SKM-1 (cell line): ENCODE measurements around the gene SEZ6L.

Experiments used
- DNase-seq: peaks from one replicate; lab custom pipeline; 2025; ENCODE audit not compliant: unreplicated experiment; lab: John Stamatoyannopoulos, UW

The SEZ6L gene

DNA sequence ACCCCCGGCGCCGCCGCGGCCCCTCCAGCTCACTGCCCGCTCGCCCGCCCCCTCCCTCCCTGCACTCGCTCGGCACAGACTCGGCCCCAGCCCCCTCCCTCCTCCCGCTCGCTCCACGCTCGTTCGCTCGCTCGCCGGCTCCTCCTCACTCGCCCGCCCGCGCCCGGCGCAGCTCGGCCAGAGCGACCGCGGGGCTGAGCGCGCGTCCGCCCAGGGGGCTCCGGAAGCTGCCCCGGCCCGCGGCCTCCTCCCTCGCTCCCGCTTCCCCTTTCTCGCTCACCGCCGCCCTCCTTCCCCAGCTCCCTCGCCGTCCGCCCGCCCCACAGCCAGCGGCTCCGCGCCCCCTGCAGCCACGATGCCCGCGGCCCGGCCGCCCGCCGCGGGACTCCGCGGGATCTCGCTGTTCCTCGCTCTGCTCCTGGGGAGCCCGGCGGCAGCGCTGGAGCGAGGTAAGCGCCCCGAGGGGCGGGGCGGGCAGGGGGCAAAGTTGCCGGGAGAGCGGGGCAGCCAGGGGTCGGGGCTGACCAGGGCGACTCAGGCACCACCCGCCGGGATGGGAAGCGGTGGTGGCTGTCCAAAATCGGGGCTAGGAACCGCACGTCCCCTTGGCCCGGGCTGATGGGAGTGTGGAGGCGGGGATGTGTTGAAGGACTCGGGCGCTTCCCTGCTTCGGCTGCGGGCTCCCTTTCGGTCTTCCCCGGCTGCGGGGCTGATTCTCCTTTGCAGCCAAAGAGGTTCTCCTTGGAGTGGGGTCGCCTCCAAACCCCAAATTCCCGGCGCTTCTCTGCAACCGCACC is at the start of gene SEZ6L:
Gene SEZ6L (plus strand): TSS at position 148 of the 797 bp plus-strand sequence. CDS start 208 bp downstream, at position 356.
- DNase-seq, result peak; percentile 45

DNA sequence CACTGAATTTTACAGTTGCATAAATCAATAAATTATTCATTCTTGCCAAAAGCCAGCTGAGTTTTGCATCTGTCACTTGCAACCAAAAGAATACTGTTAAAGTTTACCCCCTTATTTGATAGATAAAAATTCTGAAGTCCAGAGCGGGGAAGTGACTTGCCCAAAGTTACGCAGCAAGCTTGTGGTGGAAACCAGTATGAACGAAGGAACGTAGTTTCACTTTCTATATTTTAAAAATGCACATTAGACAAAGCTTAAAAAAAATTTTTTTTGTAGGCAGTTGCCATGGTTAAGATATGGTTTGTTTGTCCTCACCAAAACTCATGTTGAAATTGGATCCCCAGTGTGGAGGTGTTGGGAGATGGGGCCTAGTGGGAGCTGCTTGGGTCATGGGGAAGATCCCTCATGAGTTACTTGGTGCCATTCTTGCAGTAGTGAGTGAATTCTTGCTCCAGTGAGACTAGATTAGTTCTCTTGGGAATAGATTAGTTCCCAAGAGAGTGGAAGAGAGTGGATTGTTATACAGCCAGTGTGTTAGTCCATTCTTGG is 46.3 kb upstream of the SEZ6L start:
- no peak for DNase-seq

DNA sequence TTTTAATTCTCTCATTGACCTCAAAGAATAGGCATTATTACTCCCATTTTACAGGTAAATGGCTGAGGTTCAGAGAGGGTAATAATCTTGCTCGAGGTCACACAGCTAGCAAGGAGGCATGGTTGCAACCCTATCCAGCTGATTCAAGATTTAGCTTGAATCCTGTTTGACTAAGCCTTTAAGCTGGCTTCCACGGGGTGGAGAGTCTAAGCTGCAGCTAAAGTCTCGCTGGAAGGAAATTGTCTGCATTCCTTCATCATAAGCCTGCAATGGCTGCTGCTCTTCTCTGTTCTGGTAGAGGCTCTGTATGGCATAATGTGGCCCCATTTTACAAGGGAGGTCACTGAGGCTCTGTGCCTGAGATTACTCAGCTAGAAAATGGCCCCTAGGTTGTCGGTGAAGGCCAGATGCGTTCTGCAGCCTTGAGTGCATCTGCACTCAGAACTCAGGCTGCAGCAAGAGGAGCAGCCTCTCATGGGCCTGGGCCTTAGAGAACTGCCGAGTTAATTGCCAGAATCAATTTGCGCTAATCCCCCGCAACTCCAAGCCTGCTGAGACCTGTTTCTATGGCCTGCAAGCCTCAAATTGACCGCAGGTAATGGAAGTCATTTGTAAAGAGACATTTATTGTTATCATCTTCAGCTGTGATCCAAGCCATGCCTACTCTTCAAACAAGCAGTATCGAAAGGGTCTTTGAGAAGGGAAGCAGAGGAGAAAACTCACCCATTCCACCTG is 44.1 kb upstream of the SEZ6L start:
- DNase-seq, result no peak

DNA sequence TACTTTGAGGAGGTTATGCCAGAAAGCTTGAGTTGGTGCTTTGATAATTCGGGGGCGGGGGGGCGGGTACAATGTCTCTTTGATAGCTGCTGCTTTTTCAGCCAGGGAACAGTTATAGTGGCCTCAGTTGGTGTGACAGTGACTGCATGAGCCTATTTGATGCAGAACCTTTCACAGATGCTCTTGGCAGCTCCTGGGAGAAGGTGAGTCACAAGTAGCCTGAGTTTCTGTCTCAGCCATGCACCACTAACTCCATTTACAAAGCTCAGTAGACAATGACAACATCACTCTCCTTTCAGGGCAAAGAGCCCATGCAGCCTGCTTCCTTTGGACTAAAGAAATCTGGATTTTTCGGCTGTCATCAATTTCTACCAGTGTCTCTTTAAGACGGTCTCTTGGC is 42.1 kb upstream of the SEZ6L start:
- no peak for DNase-seq

GRCh38 chr22:26127556-26127955 is 41.7 kb upstream of the SEZ6L start:
- no peak for DNase-seq

GRCh38 chr22:26131589-26132154 is 37.6 kb upstream of the SEZ6L start:
- no peak for DNase-seq

GRCh38 chr22:26134654-26135330 is 34.5 kb upstream of the SEZ6L start:
- no peak for DNase-seq

GRCh38 chr22:26135806-26136205 is 33.5 kb upstream of the SEZ6L start:
- no peak for DNase-seq

GRCh38 chr22:26139310-26139709 is 30.0 kb upstream of the SEZ6L start:
- no peak for DNase-seq

DNA sequence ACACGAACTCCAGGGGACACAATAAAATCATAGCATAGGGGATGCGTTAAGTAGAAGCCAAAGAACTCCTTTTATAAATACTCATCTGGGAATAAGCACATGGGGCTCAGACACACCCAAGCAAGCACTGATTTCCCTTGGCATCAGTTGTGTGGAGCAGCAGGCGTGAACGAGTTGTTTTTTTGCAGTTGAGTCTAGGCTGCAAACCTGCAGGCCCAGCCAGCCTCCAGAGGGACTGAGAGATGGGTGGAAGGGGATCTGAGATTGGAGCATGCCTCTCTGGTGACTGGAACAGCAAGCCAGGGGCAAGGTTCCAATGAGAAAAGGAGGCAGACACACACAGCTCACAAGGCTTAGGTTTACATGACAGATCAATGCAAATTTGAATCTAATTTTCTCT is 27.4 kb upstream of the SEZ6L start:
- no peak for DNase-seq

GRCh38 chr22:26143806-26144325 is 25.4 kb upstream of the SEZ6L start:
- DNase-seq, result no peak

- DNase-seq, result no peak
Measured at GRCh38 chr22:26159886-26160285, 9.4 kb upstream of the SEZ6L start.

DNA sequence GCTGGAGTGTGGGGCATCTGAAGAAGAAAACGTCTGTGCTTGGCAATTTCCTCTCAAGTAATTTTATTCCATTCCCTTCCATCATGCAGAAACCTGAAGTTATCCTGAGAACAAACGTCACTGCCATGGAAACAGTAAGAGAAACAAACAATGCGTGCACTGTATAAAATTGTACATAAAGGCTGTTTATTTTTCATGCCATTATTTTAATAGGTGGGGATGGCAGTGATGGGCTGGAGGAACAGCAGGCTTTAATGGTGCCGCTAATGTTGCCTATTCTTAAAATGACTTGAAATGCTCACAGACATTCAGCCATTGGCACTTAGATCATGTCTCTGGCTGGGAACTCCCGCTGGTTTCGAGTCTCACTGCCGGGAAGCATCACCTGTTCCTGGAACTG is 7.5 kb upstream of the SEZ6L start:
- no peak for DNase-seq

- peak; percentile 5 for DNase-seq
Measured at GRCh38 chr22:26162926-26163325, 6.3 kb upstream of the SEZ6L start.

GRCh38 chr22:26164174-26164573 is 5.1 kb upstream of the SEZ6L start:
- no peak for DNase-seq

GRCh38 chr22:26168330-26168851 is 871 bp upstream of the SEZ6L start:
- peak; percentile 3 for DNase-seq

GRCh38 chr22:26168939-26169314 is 335 bp upstream of the SEZ6L start:
- DNase-seq, result no peak

GRCh38 chr22:26170112-26170492 is 840 bp downstream of the SEZ6L start:
- no peak for DNase-seq

DNA sequence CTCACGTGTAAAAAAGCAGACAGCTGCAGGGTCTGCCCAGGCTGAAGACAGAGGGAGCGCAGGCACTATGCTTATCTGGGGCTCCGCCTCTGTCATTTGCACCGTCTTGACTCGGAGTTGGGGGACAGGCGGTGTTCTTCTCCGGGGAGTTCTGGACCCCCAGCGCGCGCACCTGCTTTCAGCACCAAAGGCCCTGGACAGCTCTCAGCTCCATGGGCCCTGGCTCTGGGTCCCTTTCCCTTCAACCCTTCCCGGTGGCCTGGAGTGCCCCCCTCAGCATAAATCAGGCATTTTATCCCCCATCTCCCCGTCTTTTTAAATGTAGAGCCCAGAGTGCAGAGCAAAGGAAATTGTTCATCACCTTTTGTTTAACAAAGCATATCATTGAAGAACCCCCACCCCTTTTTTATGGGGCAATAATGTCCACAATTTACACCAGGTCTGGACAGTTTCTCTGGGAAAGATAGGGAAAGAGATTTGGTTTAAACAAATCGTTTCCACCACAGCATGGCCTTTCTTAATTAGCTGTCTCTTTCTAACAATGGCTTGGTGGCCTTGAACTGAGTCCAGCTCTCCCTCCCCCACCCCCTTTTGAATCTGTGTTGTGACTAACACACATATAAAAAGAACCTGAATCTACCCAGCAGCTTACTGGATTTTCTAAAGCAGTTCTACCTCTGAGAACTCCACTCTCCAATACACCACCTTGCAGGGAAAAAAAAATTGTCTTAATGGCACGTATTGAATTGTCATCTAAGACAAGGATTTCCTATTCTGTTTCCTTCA is 1.7 kb downstream of the SEZ6L start:
- DNase-seq, result no peak

GRCh38 chr22:26172389-26172990 is 3.2 kb downstream of the SEZ6L start:
- DNase-seq, result peak; percentile 19
